HAP-1 (cell line): ENCODE measurements around the gene B4GALNT2.
"Not testable (repeated sequence)": the region's sequence is repeated elsewhere in the genome, so short reads cannot be mapped to it uniquely, and the experiment has no call there.

ENCODE experiments used
- DNase-seq, 2 experiments: peaks; one replicate each; pipeline ENCODE4 v3.0.0-alpha.2; 2016 to 2020; ENCODE audit warnings: low spot score in 2 of 2
- H3K27me3 ChIP-seq: fragments of 250-450 bp; sonication (Bioruptor Pico); 2 replicates; pipeline ENCODE4 v1.5.1; 2020; ENCODE audit warnings: low read depth, mild to moderate bottlenecking, moderate library complexity
- H3K36me3 ChIP-seq: fragments of 250-450 bp; sonication (Bioruptor Pico); replicated peaks from 2 replicates; pipeline ENCODE4 v1.5.1; 2020; ENCODE audit warnings: mild to moderate bottlenecking
- H3K4me1 ChIP-seq: fragments of 250-450 bp; sonication (Bioruptor Pico); 2 replicates; pipeline ENCODE4 v1.5.1; 2020; ENCODE audit warnings: mild to moderate bottlenecking
- H3K4me3 ChIP-seq: fragments of 250-450 bp; sonication (Bioruptor Pico); 2 replicates; pipeline ENCODE4 v1.5.1; 2020; ENCODE audit warnings: mild to moderate bottlenecking, moderate library complexity
- H3K9me3 ChIP-seq: fragments of 250-450 bp; sonication (Bioruptor Pico); 2 replicates; pipeline ENCODE4 v1.5.1; 2020; ENCODE audit warnings: mild to moderate bottlenecking, moderate library complexity
- in situ Hi-C: fragments of 300-500 bp; cut with MboI; formaldehyde crosslinking; loops from 3 replicates; pipeline ENCODE4 v1.14.3; 2020; ENCODE audit warnings: low sequenced_read_pairs, inconsistent platforms, mixed read lengths

The B4GALNT2 gene

GRCh38 chr17:49130891-49131290 lies 1.7 kb upstream of the B4GALNT2 start:
- H3K27me3 ChIP-seq: peaks cover 6% of the 10 kb centered on the region; the same call in 1 of the 2 replicates
- no peaks in the 10 kb centered on the region for H3K36me3 ChIP-seq
- in situ Hi-C loops: no loop called here
- DNase-seq: no peak
- no peaks in the 10 kb centered on the region for H3K4me1 ChIP-seq
- no peak overlapping the region for H3K4me3 ChIP-seq
- peaks cover 4% of the 10 kb centered on the region for H3K9me3 ChIP-seq

DNA sequence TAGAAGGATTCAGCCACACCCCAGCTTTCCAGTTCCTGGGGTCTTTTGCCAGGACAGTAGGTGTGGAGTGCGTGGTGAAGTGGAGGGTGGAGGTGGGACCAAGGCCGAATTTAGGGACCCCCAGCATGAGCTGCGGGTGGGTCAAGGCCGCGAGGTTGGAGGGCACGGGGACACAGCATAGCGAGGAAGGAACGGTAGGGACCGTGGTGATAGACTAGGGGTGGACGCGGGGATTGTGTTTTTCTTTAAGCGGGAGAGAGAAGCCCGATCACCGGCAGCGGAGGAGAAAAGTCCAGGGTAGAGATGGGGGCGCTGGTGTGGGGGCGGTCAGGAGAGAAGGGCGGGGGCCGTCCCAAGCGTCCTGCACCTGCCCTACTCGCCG lies 261 bp upstream of the B4GALNT2 start:
- in situ Hi-C loops: no loop called here
- H3K36me3 ChIP-seq: no peaks in the 10 kb centered on the region
- no peak for DNase-seq
- peak overlapping the region; percentile 19 for H3K4me3 ChIP-seq
- H3K9me3 ChIP-seq: peaks cover 4% of the 10 kb centered on the region
- peaks cover 6% of the 10 kb centered on the region; the same call in 1 of the 2 replicates for H3K27me3 ChIP-seq
- H3K4me1 ChIP-seq: no peaks in the 10 kb centered on the region

- H3K9me3 ChIP-seq: no peaks in the 10 kb centered on the region; the same call in 1 of the 2 replicates
- peaks cover 6% of the 10 kb centered on the region; the same call in 1 of the 2 replicates for H3K27me3 ChIP-seq
- no peaks in the 10 kb centered on the region for H3K4me1 ChIP-seq
- DNase-seq: no peak
- H3K4me3 ChIP-seq: no peak overlapping the region
- H3K36me3 ChIP-seq: no peaks in the 10 kb centered on the region
- in situ Hi-C loops: no loop called here
These were observed 3.8 kb downstream of the B4GALNT2 start for GRCh38 chr17:49136335-49136734.

DNA sequence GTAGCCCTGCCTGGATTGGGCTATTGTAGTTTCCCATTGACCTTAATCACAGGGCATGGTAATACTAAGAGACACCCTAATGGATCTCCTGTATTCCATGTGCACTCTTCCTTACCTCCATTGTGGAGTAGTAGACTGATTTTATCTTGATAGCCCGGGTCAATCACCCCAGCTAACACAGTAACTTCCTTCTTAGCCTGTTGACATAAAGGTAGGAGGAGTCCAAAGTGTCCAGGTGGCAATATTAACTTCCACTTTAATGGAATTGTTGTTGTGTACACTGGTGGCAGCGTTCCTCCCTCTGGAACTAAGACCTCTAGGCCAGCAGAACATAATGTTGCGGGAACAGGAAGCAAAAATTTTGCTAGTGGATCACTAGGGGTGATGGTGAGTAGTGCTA lies 13.1 kb downstream of the B4GALNT2 start:
- in situ Hi-C loops, H3K4me1 ChIP-seq, DNase-seq, H3K36me3 ChIP-seq, H3K4me3 ChIP-seq, H3K27me3 ChIP-seq, H3K9me3 ChIP-seq: not testable (repeated sequence)

DNA sequence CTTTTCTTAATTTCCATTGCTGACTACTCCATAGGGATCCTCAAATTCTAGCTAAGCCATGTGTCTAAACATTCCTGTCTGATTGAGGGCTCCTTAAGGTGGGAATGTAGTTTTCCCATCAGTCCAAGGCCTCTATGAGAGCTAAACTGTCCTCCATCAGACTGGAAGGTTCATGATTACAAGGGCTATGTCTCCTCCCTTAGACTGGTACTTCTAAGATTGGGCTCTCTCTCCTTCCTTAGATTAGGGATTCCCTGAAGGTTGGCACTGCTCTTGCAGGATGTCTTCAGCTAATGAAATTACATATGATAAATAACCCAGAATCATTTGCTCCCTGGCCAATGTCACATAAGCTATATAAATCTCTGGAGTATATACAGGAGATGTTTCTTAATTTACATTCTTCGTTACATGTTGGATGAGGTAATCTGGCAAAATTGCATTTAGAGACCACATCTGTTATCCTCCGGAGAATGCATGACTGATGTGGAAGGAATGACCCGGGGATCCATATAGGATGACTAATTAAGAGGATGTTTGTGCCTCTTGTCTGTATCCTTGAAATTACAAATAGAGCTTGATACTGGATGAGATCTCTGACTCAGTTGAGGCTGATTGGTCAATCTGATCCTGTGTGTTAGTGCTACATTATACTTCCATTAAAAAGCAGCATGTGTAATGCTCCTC lies 14.2 kb downstream of the B4GALNT2 start:
- H3K4me3 ChIP-seq: no peak overlapping the region
- H3K36me3 ChIP-seq: no peaks in the 10 kb centered on the region
- no peak for DNase-seq
- 0 out of 2 replicates have a peak, but pooled peaks cover 3% of the 10 kb centered on the region for H3K27me3 ChIP-seq
- in situ Hi-C loops: no loop called here
- H3K4me1 ChIP-seq: no peaks in the 10 kb centered on the region
- H3K9me3 ChIP-seq: no peaks in the 10 kb centered on the region

- in situ Hi-C loops: no loop called here
- no peaks in the 10 kb centered on the region for H3K36me3 ChIP-seq
These were observed 15.6 kb downstream of the B4GALNT2 start for GRCh38 chr17:49148171-49148570.

DNA sequence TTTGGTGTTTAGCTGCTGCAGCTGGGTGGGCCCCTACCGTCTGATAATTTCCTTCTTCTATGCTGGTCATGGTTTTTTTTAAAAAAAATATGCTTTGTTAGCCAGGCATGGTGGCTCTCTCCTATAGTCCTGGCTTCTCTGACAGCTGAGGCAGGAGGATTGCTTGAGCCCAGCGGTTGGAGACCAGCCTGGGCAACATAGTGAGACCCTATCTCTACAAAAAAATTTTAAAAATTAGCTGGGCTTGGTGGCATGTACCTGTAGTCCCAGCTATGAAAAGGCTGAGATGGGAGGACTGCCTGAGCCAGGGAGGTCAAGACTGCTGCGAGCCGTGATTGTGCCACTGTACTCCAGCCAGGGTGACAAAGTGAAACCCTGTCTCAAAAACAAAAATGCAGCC lies 19.4 kb downstream of the B4GALNT2 start:
- no peak for DNase-seq
- in situ Hi-C loops: no loop called here
- H3K36me3 ChIP-seq: no peaks in the 10 kb centered on the region
- H3K27me3 ChIP-seq: no peaks in the 10 kb centered on the region
- no peak overlapping the region for H3K4me3 ChIP-seq
- H3K4me1 ChIP-seq: no peaks in the 10 kb centered on the region
- H3K9me3 ChIP-seq: no peaks in the 10 kb centered on the region

More at GRCh38 chr17:49148171-49148570, 15.6 kb downstream of the B4GALNT2 start:
- Histone ChIP-seq H3K9me3 (no peaks in the 10 kb centered on the region), H3K4me3 (no peak overlapping the region), H3K4me1 (no peaks in the 10 kb centered on the region), H3K27me3 (0 out of 2 replicates have a peak, but pooled peaks cover 3% of the 10 kb centered on the region)
- DNase-seq: no peak

- DNase-seq: no peak
These were observed 23.7 kb downstream of the B4GALNT2 start for GRCh38 chr17:49156256-49156655.

DNA sequence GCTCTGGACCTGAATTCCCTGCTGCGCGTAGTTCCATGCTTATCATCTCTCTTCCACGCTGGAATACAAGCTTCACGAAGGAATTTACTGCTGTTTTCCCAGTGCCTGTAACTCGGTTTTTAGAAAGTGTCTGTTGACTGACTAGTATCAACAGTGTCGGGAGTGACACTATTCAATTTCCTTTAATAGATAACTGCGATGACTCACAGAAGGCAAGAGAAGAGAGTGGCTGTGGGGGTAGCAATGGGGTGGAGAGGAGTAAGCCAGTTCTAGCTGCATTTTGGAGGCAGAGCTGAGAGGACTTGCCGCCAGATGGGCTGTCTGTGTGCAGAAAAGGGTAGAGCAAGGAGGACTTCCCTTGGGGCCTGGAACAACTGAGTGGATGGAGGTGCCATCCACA lies 25.2 kb downstream of the B4GALNT2 start:
- no peak for DNase-seq
- H3K36me3 ChIP-seq: no peaks in the 10 kb centered on the region
- H3K4me1 ChIP-seq: no peaks in the 10 kb centered on the region
- peaks cover 7% of the 10 kb centered on the region; the same call in 1 of the 2 replicates for H3K27me3 ChIP-seq
- H3K9me3 ChIP-seq: no peaks in the 10 kb centered on the region
- in situ Hi-C loops: no loop called here
- H3K4me3 ChIP-seq: no peak overlapping the region

More at GRCh38 chr17:49156256-49156655, 23.7 kb downstream of the B4GALNT2 start:
- Histone ChIP-seq H3K9me3 (no peaks in the 10 kb centered on the region), H3K27me3 (peaks cover 7% of the 10 kb centered on the region; the same call in 1 of the 2 replicates), H3K36me3 (no peaks in the 10 kb centered on the region), H3K4me1 (no peaks in the 10 kb centered on the region), H3K4me3 (no peak overlapping the region)
- in situ Hi-C loops: no loop called here

DNA sequence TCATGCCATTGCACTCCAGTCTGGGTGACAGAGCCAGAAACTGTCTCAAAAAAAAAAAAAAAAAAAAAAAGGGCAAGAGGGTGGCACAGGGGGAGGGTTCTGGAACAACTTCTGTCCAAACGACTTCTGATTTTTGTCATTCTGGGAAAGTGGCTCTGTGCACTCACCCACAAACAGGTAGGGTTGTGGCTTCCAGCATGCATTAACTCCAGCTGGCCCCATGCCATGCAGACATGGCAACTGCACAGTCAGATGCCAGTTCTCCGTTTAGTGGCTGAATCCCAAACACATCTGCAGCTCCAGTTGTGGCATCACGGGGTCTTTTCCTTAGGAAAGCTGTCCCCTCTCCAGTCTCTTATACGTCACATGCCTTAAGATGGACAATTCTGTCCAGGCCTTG lies 30.3 kb downstream of the B4GALNT2 start:
- Histone ChIP-seq H3K4me1 (no peaks in the 10 kb centered on the region), H3K27me3 (peaks cover 4% of the 10 kb centered on the region), H3K4me3 (no peak overlapping the region), H3K36me3 (no peaks in the 10 kb centered on the region), H3K9me3 (no peaks in the 10 kb centered on the region)
- DNase-seq: no peak
- in situ Hi-C loops: no loop called here

- no peaks in the 10 kb centered on the region; the same call in none of the 2 replicates for H3K27me3 ChIP-seq
- H3K4me1 ChIP-seq: no peaks in the 10 kb centered on the region
- no peak overlapping the region for H3K4me3 ChIP-seq
- H3K9me3 ChIP-seq: no peaks in the 10 kb centered on the region
- no peaks in the 10 kb centered on the region for H3K36me3 ChIP-seq
- in situ Hi-C loops: no loop called here
- no peak for DNase-seq
These were observed 32.6 kb downstream of the B4GALNT2 start for GRCh38 chr17:49165143-49165542.

- H3K27me3 ChIP-seq: no peaks in the 10 kb centered on the region; the same call in 1 of the 2 replicates
- 0 out of 2 replicates have a peak, but pooled peaks cover 3% of the 10 kb centered on the region for H3K9me3 ChIP-seq
- in situ Hi-C loops: no loop called here
- no peaks in the 10 kb centered on the region for H3K36me3 ChIP-seq
- DNase-seq: no peak
- H3K4me3 ChIP-seq: no peak overlapping the region
- H3K4me1 ChIP-seq: no peaks in the 10 kb centered on the region
These were observed 36.1 kb downstream of the B4GALNT2 start for GRCh38 chr17:49168706-49169105.

GRCh38 chr17:49170216-49170615 lies 37.6 kb downstream of the B4GALNT2 start:
- no peaks in the 10 kb centered on the region; the same call in 1 of the 2 replicates for H3K27me3 ChIP-seq
- in situ Hi-C loops: no loop called here

GRCh38 chr17:49170711-49171110 lies 38.1 kb downstream of the B4GALNT2 start:
- in situ Hi-C loops, DNase-seq, H3K4me1 ChIP-seq, H3K9me3 ChIP-seq, H3K36me3 ChIP-seq, H3K4me3 ChIP-seq, H3K27me3 ChIP-seq: not testable (repeated sequence)

More at GRCh38 chr17:49170216-49170615, 37.6 kb downstream of the B4GALNT2 start:
- Histone ChIP-seq H3K4me1 (no peaks in the 10 kb centered on the region), H3K36me3 (no peaks in the 10 kb centered on the region), H3K4me3 (no peak overlapping the region), H3K9me3 (0 out of 2 replicates have a peak, but pooled peaks cover 3% of the 10 kb centered on the region)
- DNase-seq: no peak
